ACC112 (cell line): ENCODE results near the gene CATSPER2.
"Not testable (repeated sequence)": the region's sequence is repeated elsewhere in the genome, so short reads cannot be mapped to it uniquely, and the experiment has no call there.

Experiments
- H2AFZ ChIP-seq: fragments of 200-600 bp; sonication (generic); one replicate; pipeline ENCODE4 v1.6.0; 2017; ENCODE audit warnings: antibody characterized with exemption, low read length; ENCODE audit not compliant: unreplicated experiment
- H3K27ac ChIP-seq: fragments of 200-600 bp; sonication (generic); 2 replicates; pipeline ENCODE4 v1.5.1; 2014; ENCODE audit warnings: low read depth, mild to moderate bottlenecking, antibody characterized with exemption, low read length, moderate library complexity
- H3K27me3 ChIP-seq: fragments of 200-600 bp; sonication (generic); 2 replicates; pipeline ENCODE4 v1.6.1; 2014; ENCODE audit warnings: mild to moderate bottlenecking, antibody characterized with exemption, low read length, moderate library complexity, mixed read lengths; ENCODE audit not compliant: insufficient read depth
- H3K36me3 ChIP-seq: fragments of 200-600 bp; sonication (generic); 2 replicates; pipeline ENCODE4 v1.6.1; 2016; ENCODE audit warnings: mild to moderate bottlenecking, antibody characterized with exemption, low read length, moderate library complexity, mixed read lengths; ENCODE audit not compliant: insufficient read depth
- H3K4me1 ChIP-seq: fragments of 200-600 bp; sonication (generic); one replicate; pipeline ENCODE4 v1.6.1; 2016; ENCODE audit warnings: low read length, mixed read lengths; ENCODE audit not compliant: insufficient read depth, unreplicated experiment, control insufficient read depth
- H3K4me3 ChIP-seq: fragments of 200-600 bp; sonication (generic); 2 replicates; pipeline ENCODE4 v1.5.1; 2014; ENCODE audit warnings: mild to moderate bottlenecking, low read depth, low read length
- H3K79me2 ChIP-seq: fragments of 200-600 bp; sonication (generic); one replicate; pipeline ENCODE4 v1.6.0; 2016; ENCODE audit warnings: low read length; ENCODE audit not compliant: control insufficient read depth, unreplicated experiment, insufficient read depth

CATSPER2 gene

DNA sequence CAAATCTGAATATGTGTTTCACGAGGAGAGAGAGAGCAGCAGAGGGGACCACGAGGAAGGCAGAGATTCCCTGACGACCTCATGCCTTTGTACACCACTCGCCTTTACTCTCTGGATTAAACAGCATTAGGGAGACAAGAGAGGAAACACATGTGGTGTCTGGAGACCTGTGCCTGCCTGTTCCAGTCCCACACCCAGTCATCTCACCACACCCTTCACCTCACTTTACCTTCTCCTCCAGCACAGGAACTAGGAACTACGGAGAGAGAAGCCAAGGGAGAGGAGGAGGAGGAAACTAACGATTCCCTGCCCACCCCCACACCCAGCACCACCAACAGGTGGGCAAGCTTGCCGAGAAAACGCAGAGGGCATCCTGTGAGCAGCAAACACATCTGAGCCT lies 55.8 kb downstream of the CATSPER2 start:
- not testable (repeated sequence) for H3K27ac ChIP-seq, H3K36me3 ChIP-seq, H3K79me2 ChIP-seq, H3K4me3 ChIP-seq, H2AFZ ChIP-seq, H3K4me1 ChIP-seq
- H3K27me3 ChIP-seq, result peaks cover 11% of the 10 kb centered on the region

DNA sequence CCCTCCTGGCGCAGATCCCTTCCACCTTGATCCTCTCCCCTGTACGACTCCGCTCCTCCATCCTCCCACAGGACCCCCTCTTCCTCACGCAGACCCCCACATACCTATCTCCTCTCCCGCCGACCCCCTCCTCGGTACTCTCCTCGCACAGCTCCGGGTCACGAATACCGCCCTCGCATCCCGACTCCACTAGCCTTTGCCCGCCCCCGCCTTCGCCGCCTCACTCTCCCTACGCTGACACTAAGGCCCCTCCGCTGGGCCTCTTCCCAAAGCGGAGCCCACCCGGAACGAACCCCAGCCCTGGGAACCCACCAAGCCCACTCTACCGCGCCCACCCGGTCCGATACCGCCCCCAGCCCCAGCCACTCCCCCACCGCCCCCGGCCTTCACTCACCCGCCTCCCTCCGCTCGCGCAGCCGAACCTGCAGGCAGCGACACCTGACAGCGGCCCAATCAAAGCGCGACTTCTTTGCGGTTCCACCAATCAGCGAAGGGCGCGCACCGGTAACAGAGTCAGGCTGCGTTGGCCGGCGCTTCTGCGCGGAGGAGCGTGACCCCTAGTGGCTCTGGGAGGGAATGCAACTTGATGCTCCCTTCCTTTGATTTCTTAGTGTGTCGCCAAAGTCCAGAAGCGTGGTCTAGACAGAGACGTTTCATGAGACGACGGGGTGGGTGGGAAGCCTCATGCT lies 58.7 kb downstream of the CATSPER2 start, which contains the start of gene PPIP5K1:
Gene PPIP5K1 (minus strand): TSS at position 431 of the 689 bp plus-strand sequence. CDS start 5,704 bp downstream, outside the sequence.
- not testable (repeated sequence) for H3K79me2 ChIP-seq, H3K27ac ChIP-seq, H3K4me3 ChIP-seq, H3K27me3 ChIP-seq, H3K4me1 ChIP-seq, H3K36me3 ChIP-seq, H2AFZ ChIP-seq
